Neural cell (in vitro differentiated cells): ENCODE data around the gene CEP85L. TPM values are rescaled to one million over a fixed set of nuclear protein-coding genes. Genes with fewer than 3 reads are reported as not detected.

Experiments
- H2AFZ ChIP-seq: fragments of 200-600, 300-800 bp; sonication (generic), shearing (Covaris generic); 2 replicates; pipeline ENCODE4 v1.6.0; 2014; ENCODE audit warnings: low read depth, mild to moderate bottlenecking, antibody characterized with exemption, low read length, moderate library complexity
- H3F3A ChIP-seq: fragments of 200-600 bp; shearing (Covaris generic); 2 replicates; pipeline ENCODE4 v1.6.1; 2016; ENCODE audit warnings: mild to moderate bottlenecking, moderate library complexity, mixed read lengths, antibody characterized with exemption, low read length; ENCODE audit not compliant: insufficient read depth, poor library complexity, severe bottlenecking
- H3K27ac ChIP-seq: fragments of 200-600, 300-800 bp; sonication (generic), shearing (Covaris generic); 2 replicates; pipeline ENCODE4 v1.5.1; 2014; ENCODE audit warnings: mild to moderate bottlenecking, low read length, moderate library complexity
- H3K27me3 ChIP-seq: fragments of 300-800, 200-600 bp; sonication (generic), shearing (Covaris generic); 2 replicates; pipeline ENCODE4 v1.6.0; 2014; ENCODE audit warnings: mild to moderate bottlenecking, low read depth, low read length, moderate library complexity; ENCODE audit not compliant: insufficient read depth
- H3K36me3 ChIP-seq: fragments of 300-800, 200-600 bp; sonication (generic), shearing (Covaris generic); 2 replicates; pipeline ENCODE4 v1.5.1; 2014; ENCODE audit warnings: mild to moderate bottlenecking, antibody characterized with exemption, low read length, moderate library complexity; ENCODE audit not compliant: insufficient read depth
- H3K4me2 ChIP-seq: fragments of 300-800, 200-600 bp; sonication (generic), shearing (Covaris generic); 2 replicates; pipeline ENCODE4 v1.6.0; 2014; ENCODE audit warnings: mild to moderate bottlenecking, low read length
- H3K4me3 ChIP-seq: fragments of 300-800, 200-600 bp; sonication (generic), shearing (Covaris generic); 2 replicates; pipeline ENCODE4 v1.5.1; 2014; ENCODE audit warnings: mild to moderate bottlenecking, low read length, moderate library complexity
- H3K79me2 ChIP-seq: fragments of 200-600 bp; shearing (Covaris generic); replicated peaks from 2 replicates; pipeline ENCODE4 v1.6.0; 2014; ENCODE audit warnings: mild to moderate bottlenecking, low read length, moderate library complexity; ENCODE audit not compliant: insufficient read depth
- H3K9ac ChIP-seq: fragments of 300-800, 200-600 bp; sonication (generic), shearing (Covaris generic); 2 replicates; pipeline ENCODE4 v1.6.1; 2016; ENCODE audit warnings: mild to moderate bottlenecking, low read length, mixed read lengths
- H3K9me2 ChIP-seq: fragments of 200-600 bp; shearing (Covaris generic); 2 replicates; pipeline ENCODE4 v1.6.1; 2016; ENCODE audit warnings: mild to moderate bottlenecking, low read length, mixed read lengths; ENCODE audit not compliant: insufficient read depth
- H3K9me3 ChIP-seq: fragments of 200-600, 300-800 bp; sonication (generic), shearing (Covaris generic); 2 replicates; pipeline ENCODE4 v1.6.1; 2016; ENCODE audit warnings: mild to moderate bottlenecking, mixed run types, low read length, moderate library complexity, mixed read lengths
- H4K20me1 ChIP-seq: fragments of 200-600 bp; shearing (Covaris generic); 2 replicates; pipeline ENCODE4 v1.6.1; 2016; ENCODE audit warnings: mild to moderate bottlenecking, mixed run types; ENCODE audit not compliant: insufficient read depth
- EP300 ChIP-seq: fragments of 450-650 bp; conservative IDR thresholded peaks from 2 replicates; pipeline ENCODE4 v1.6.1; 2014; ENCODE audit warnings: antibody characterized with exemption, mild to moderate bottlenecking, moderate library complexity; ENCODE audit not compliant: poor library complexity, severe bottlenecking
- EZH2 ChIP-seq: fragments of 200-600, 300-800 bp; shearing (Covaris generic), sonication (generic); IDR thresholded peaks from 2 replicates; pipeline ENCODE4 v1.6.1; 2014; ENCODE audit warnings: antibody characterized with exemption, low read length, borderline replicate concordance, mild to moderate bottlenecking; ENCODE audit not compliant: insufficient read depth, poor library complexity, severe bottlenecking
- MXI1 ChIP-seq: fragments of 450-650 bp; conservative IDR thresholded peaks from 2 replicates; pipeline ENCODE4 v1.6.1; 2014; ENCODE audit warnings: antibody characterized with exemption, mild to moderate bottlenecking; ENCODE audit not compliant: poor library complexity, severe bottlenecking
- POLR2AphosphoS5 ChIP-seq: IDR thresholded peaks from 2 replicates; pipeline ENCODE4 v1.6.1; 2012
- RAD21 ChIP-seq: fragments of 450-650 bp; conservative IDR thresholded peaks from 2 replicates; pipeline ENCODE4 v1.6.1; 2014; ENCODE audit warnings: antibody characterized with exemption, mild to moderate bottlenecking, moderate library complexity
- SMC3 ChIP-seq: fragments of 450-650 bp; conservative IDR thresholded peaks from 2 replicates; pipeline ENCODE4 v1.6.1; 2014; ENCODE audit warnings: antibody characterized with exemption, mild to moderate bottlenecking, moderate library complexity; ENCODE audit not compliant: poor library complexity
- TAF1 ChIP-seq: IDR thresholded peaks from 2 replicates; pipeline ENCODE4 v1.6.1; 2012; ENCODE audit warnings: low read depth
- polyA plus RNA-seq: library from polyadenylated mRNA; depleted of rRNA; stranded (reverse); fragments of >200 nt; gene quantifications from 2 replicates; pipeline ENCODE4 v1.2.3, GENCODE V29; 2014
- TF ChIP-seq, protein P1 (sequence below): fragments of 450-650 bp; IDR thresholded peaks from 2 replicates; pipeline ENCODE4 v1.5.1; 2014; ENCODE audit warnings: antibody characterized with exemption, mild to moderate bottlenecking, moderate library complexity; ENCODE audit not compliant: poor library complexity, severe bottlenecking
- TF ChIP-seq, protein P2 (sequence below): IDR thresholded peaks from 2 replicates; pipeline ENCODE4 v1.6.1; 2012; ENCODE audit warnings: borderline replicate concordance

The CEP85L gene
- polyA plus RNA-seq, 1 donor from 2014 or later: 17.0 TPM

DNA sequence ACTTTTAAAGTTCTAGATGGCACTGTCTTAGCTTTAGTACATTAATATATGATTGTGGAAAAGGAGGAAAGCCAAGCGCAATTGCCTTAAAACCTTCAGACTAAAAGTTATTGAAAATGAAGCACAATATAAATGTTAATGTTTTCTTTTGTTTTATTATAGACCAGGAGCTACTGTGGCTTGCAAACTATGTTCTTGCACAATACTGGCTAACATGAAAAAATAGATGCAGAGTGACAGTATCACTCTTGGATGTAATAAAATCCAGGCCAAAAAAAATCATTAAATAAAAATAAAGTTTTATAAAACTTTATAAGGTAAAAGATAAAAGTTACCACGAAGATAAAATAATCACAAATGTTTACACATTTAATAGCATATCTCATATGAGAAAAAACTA lies 121.6 kb downstream of the CEP85L start:
- Histone ChIP-seq H3K9me2 (no peaks in the 10 kb centered on the region), H4K20me1 (no peaks in the 10 kb centered on the region), H2AFZ (no peak overlapping the region), H3F3A (no peaks in the 10 kb centered on the region), H3K27ac (no peak overlapping the region), H3K36me3 (no peaks in the 10 kb centered on the region), H3K27me3 (no peaks in the 10 kb centered on the region), H3K9me3 (no peaks in the 10 kb centered on the region), H3K4me2 (no peak overlapping the region), H3K4me3 (no peak overlapping the region), H3K9ac (no peak overlapping the region), H3K79me2 (no peaks in the 10 kb centered on the region)
- no peak for TF ChIP-seq MXI1
- TF ChIP-seq, protein P1, sequence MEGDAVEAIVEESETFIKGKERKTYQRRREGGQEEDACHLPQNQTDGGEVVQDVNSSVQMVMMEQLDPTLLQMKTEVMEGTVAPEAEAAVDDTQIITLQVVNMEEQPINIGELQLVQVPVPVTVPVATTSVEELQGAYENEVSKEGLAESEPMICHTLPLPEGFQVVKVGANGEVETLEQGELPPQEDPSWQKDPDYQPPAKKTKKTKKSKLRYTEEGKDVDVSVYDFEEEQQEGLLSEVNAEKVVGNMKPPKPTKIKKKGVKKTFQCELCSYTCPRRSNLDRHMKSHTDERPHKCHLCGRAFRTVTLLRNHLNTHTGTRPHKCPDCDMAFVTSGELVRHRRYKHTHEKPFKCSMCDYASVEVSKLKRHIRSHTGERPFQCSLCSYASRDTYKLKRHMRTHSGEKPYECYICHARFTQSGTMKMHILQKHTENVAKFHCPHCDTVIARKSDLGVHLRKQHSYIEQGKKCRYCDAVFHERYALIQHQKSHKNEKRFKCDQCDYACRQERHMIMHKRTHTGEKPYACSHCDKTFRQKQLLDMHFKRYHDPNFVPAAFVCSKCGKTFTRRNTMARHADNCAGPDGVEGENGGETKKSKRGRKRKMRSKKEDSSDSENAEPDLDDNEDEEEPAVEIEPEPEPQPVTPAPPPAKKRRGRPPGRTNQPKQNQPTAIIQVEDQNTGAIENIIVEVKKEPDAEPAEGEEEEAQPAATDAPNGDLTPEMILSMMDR: no peak
- no peak for TF ChIP-seq SMC3
- TF ChIP-seq RAD21: no peak
- TF ChIP-seq EP300: no peak
- no peak for TF ChIP-seq POLR2AphosphoS5
- no peak for TF ChIP-seq TAF1
- TF ChIP-seq, protein P2, sequence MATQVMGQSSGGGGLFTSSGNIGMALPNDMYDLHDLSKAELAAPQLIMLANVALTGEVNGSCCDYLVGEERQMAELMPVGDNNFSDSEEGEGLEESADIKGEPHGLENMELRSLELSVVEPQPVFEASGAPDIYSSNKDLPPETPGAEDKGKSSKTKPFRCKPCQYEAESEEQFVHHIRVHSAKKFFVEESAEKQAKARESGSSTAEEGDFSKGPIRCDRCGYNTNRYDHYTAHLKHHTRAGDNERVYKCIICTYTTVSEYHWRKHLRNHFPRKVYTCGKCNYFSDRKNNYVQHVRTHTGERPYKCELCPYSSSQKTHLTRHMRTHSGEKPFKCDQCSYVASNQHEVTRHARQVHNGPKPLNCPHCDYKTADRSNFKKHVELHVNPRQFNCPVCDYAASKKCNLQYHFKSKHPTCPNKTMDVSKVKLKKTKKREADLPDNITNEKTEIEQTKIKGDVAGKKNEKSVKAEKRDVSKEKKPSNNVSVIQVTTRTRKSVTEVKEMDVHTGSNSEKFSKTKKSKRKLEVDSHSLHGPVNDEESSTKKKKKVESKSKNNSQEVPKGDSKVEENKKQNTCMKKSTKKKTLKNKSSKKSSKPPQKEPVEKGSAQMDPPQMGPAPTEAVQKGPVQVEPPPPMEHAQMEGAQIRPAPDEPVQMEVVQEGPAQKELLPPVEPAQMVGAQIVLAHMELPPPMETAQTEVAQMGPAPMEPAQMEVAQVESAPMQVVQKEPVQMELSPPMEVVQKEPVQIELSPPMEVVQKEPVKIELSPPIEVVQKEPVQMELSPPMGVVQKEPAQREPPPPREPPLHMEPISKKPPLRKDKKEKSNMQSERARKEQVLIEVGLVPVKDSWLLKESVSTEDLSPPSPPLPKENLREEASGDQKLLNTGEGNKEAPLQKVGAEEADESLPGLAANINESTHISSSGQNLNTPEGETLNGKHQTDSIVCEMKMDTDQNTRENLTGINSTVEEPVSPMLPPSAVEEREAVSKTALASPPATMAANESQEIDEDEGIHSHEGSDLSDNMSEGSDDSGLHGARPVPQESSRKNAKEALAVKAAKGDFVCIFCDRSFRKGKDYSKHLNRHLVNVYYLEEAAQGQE: no peak
- no peak for TF ChIP-seq EZH2

DNA sequence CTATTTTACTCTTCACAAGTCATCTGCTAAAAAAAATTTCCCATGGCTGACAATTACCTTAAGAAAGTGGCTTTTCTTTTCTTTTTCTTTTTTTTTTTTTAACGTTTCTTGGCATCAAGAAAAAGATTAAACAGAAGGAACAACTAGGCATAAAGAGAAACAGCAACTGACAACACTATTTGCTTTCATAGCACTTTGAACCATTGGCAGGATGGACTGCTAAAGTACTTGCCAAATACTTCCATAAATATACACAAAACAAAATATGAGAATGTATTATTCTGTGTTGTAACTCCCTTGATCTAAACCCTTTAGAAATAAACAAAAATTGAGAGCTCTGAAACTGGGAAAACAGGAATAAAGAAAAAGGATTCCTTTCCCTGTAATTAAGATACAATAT lies 123.3 kb downstream of the CEP85L start:
- H3K79me2 ChIP-seq: no peaks in the 10 kb centered on the region
- H3K27me3 ChIP-seq: no peaks in the 10 kb centered on the region
- H3K4me3 ChIP-seq: no peak overlapping the region
- TF ChIP-seq MXI1: no peak
- no peak for TF ChIP-seq EP300
- no peak for TF ChIP-seq RAD21
- TF ChIP-seq, protein P1: no peak
- TF ChIP-seq, protein P2: no peak
- TF ChIP-seq TAF1: no peak
- no peak for TF ChIP-seq SMC3
- no peak for TF ChIP-seq POLR2AphosphoS5
- no peak for TF ChIP-seq EZH2
- no peak overlapping the region for H3K27ac ChIP-seq
- no peaks in the 10 kb centered on the region for H3K36me3 ChIP-seq
- no peaks in the 10 kb centered on the region for H4K20me1 ChIP-seq
- H2AFZ ChIP-seq: no peak overlapping the region
- no peak overlapping the region for H3K4me2 ChIP-seq
- no peaks in the 10 kb centered on the region for H3K9me2 ChIP-seq
- H3F3A ChIP-seq: no peaks in the 10 kb centered on the region
- H3K9ac ChIP-seq: no peak overlapping the region
- H3K9me3 ChIP-seq: no peaks in the 10 kb centered on the region
